OCI-LY7 (cell line): Measurements from ENCODE around the gene CFAP73. TPM values are rescaled to one million over a fixed set of nuclear protein-coding genes. Genes with fewer than 3 reads are reported as not detected.
A peak's percentile ranks its signal among the peaks of the same experiment; 100 is the strongest.

ENCODE experiments used
- BruUV-seq: library from RNA; stranded (reverse); fragments of 400-500 nt; replicated peaks from 2 replicates; lab custom pipeline; 2021; lab: Mats Ljungman, UMichigan
- CTCF ChIA-PET: fragments of 300-600 bp; sonication (Branson Sonifier 250); formaldehyde crosslinking; loops from one replicate; lab custom pipeline; 2022; ENCODE audit warnings: antibody characterized with exemption; ENCODE audit not compliant: unreplicated experiment; lab: Charles Lee
- POLR2A ChIA-PET: fragments of 300-600 bp; sonication (Branson Sonifier 250); formaldehyde crosslinking; loops from one replicate; lab custom pipeline; 2022; ENCODE audit warnings: antibody characterized with exemption; lab: Charles Lee
- DNase-seq: peaks from one replicate; pipeline ENCODE4 v3.0.0-alpha.2; 2015; ENCODE audit warnings: low spot score
- H2AFZ ChIP-seq: fragments of 200-600 bp; sonication (generic), shearing (Covaris generic); 2 replicates; pipeline ENCODE4 v1.6.1; 2014; ENCODE audit warnings: mild to moderate bottlenecking, antibody characterized with exemption, low read length, moderate library complexity
- H3K27ac ChIP-seq: fragments of 200-600 bp; sonication (generic); 2 replicates; pipeline ENCODE4 v1.5.1; 2014; ENCODE audit warnings: mixed run types, low read depth, mild to moderate bottlenecking, moderate library complexity, low read length, inconsistent platforms; ENCODE audit not compliant: poor library complexity, severe bottlenecking
- H3K36me3 ChIP-seq: fragments of 200-600 bp; sonication (generic); 2 replicates; pipeline ENCODE4 v1.6.1; 2014; ENCODE audit warnings: mild to moderate bottlenecking, antibody characterized with exemption, low read length, moderate library complexity, mixed read lengths; ENCODE audit not compliant: insufficient read depth
- H3K4me1 ChIP-seq: fragments of 200-600 bp; sonication (generic); 2 replicates; pipeline ENCODE4 v1.5.1; 2014; ENCODE audit warnings: mild to moderate bottlenecking, low read length; ENCODE audit not compliant: insufficient read depth, poor library complexity, severe bottlenecking
- H3K4me2 ChIP-seq: fragments of 200-600 bp; sonication (generic); 2 replicates; pipeline ENCODE4 v1.6.1; 2014; ENCODE audit warnings: mild to moderate bottlenecking, low read length
- H3K4me3 ChIP-seq: fragments of 200-600 bp; sonication (generic); 2 replicates; pipeline ENCODE4 v1.5.1; 2014; ENCODE audit warnings: mild to moderate bottlenecking, low read depth, low read length; ENCODE audit not compliant: poor library complexity, severe bottlenecking
- H3K79me2 ChIP-seq: fragments of 200-600 bp; sonication (generic); 2 replicates; pipeline ENCODE4 v1.6.1; 2016; ENCODE audit warnings: low read depth, mild to moderate bottlenecking, low read length, moderate library complexity, mixed read lengths; ENCODE audit not compliant: insufficient read depth
- H3K9me2 ChIP-seq: fragments of 200-600 bp; sonication (generic); 2 replicates; pipeline ENCODE4 v1.6.1; 2016; ENCODE audit warnings: mild to moderate bottlenecking, low read length, mixed read lengths; ENCODE audit not compliant: insufficient read depth
- H3K9me3 ChIP-seq: fragments of 200-600 bp; sonication (generic); 2 replicates; pipeline ENCODE4 v1.6.1; 2014; ENCODE audit warnings: mild to moderate bottlenecking, mixed run types, low read length, mixed read lengths
- H4K20me1 ChIP-seq: fragments of 200-600 bp; sonication (generic); 2 replicates; pipeline ENCODE4 v1.6.1; 2014; ENCODE audit warnings: mild to moderate bottlenecking, antibody characterized with exemption, low read length, moderate library complexity, mixed read lengths; ENCODE audit not compliant: insufficient read depth
- EZH2phosphoT487 ChIP-seq: fragments of 200-600 bp; sonication (generic); IDR thresholded peaks from 2 replicates; pipeline ENCODE4 v1.6.1; 2018; ENCODE audit warnings: low read depth, borderline replicate concordance, mild to moderate bottlenecking, mixed run types, antibody characterized with exemption, low read length, moderate library complexity, mixed read lengths
- intact Hi-C: fragments of 100-400 bp; cut with micrococcal nuclease; formaldehyde crosslinking; loops from one replicate; pipeline ENCODE4 v1.10.0; 2022; ENCODE audit not compliant: unreplicated experiment
- total RNA-seq, 2 experiments: library from RNA; depleted of rRNA in 1 of 2; stranded (reverse); fragments of >200 nt in 1 of 2; shearing (Covaris generic) in 1 of 2; gene quantifications; 2 replicates each; pipeline ENCODE4 v1.2.3, GENCODE V29; 2014 to 2022
- TF ChIP-seq, protein P1 (sequence below): fragments of 200-600 bp; sonication (generic); conservative IDR thresholded peaks from 2 replicates; pipeline ENCODE4 v1.5.1; 2014; ENCODE audit warnings: mild to moderate bottlenecking, antibody characterized with exemption, low read length, moderate library complexity, mixed read lengths

Gene CFAP73
- total RNA-seq, 2 experiments from 2014 or later: 26.9 to 37.4 TPM

DNA sequence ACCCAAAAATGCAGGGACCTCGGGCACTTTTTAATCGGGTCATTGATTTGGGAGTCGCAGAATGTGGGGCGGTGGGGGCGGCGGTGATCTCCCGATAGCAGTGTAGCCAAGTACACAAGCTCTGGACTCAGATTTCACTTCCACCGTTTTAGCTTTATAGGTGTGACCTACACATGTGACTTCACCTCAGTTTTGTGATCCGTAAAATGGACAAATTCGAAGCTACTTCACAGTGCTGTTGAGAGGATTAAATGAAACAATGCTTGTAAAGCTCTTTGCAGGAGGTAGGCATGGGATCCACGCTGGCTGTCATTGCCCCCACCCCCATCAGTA, 36.5 kb downstream of the CFAP73 start:
- DNase-seq: peak; percentile 68
- Histone ChIP-seq H2AFZ (no peak overlapping the region), H3K9me3 (no peaks in the 10 kb centered on the region), H3K4me2 (peak overlapping the region; percentile 92), H3K4me1 (peaks cover 50% of the 10 kb centered on the region), H3K9me2 (no peaks in the 10 kb centered on the region), H4K20me1 (peaks cover 12% of the 10 kb centered on the region; the same call in 1 of the 2 replicates), H3K36me3 (peaks cover 67% of the 10 kb centered on the region), H3K4me3 (peak overlapping the region; percentile 92), H3K27ac (peak overlapping the region; percentile 86), H3K79me2 (peaks cover 85% of the 10 kb centered on the region)
- POLR2A ChIA-PET: interaction anchor here (0.5 to 4.6 kb wide), 11 partner anchors 12 to 135 kb away, joined by 3 to 24 read pairs (median 4); partner anchors contain the start of gene TPCN1
- intact Hi-C loops: no loop called here
- no peak for TF ChIP-seq EZH2phosphoT487
- TF ChIP-seq, protein P1, sequence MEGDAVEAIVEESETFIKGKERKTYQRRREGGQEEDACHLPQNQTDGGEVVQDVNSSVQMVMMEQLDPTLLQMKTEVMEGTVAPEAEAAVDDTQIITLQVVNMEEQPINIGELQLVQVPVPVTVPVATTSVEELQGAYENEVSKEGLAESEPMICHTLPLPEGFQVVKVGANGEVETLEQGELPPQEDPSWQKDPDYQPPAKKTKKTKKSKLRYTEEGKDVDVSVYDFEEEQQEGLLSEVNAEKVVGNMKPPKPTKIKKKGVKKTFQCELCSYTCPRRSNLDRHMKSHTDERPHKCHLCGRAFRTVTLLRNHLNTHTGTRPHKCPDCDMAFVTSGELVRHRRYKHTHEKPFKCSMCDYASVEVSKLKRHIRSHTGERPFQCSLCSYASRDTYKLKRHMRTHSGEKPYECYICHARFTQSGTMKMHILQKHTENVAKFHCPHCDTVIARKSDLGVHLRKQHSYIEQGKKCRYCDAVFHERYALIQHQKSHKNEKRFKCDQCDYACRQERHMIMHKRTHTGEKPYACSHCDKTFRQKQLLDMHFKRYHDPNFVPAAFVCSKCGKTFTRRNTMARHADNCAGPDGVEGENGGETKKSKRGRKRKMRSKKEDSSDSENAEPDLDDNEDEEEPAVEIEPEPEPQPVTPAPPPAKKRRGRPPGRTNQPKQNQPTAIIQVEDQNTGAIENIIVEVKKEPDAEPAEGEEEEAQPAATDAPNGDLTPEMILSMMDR: no peak
- no TSS peak for BruUV-seq
- CTCF ChIA-PET: no interaction called here

DNA sequence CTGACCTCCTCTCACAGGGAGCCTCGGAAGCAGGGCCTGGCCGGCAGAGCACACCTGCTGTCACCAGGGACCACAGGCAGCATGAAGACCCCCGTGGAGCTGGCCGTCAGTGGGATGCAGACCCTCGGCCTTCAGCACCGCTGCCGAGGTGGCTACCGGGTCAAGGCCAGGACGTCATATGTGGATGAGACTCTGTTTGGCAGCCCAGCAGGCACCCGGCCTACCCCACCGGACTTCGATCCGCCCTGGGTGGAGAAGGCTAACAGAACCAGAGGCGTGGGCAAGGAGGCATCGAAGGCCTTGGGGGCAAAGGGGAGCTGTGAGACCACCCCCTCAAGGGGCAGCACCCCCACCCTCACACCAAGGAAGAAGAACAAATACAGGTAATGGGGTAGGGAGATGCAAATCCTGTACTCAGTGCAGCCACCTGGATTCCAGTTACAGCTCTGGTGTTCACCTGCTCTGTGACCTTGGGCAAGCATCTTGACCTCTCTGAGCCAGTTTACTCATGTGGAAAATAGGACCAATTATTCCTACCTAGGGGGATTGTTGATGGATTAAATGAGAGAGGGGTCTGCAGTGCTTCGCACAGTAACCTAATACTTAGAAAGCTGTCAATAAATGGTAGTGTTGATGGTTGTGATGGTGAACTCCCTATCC, 37.3 kb downstream of the CFAP73 start:
- H3K36me3 ChIP-seq: peaks cover 70% of the 10 kb centered on the region

More for the DNA sequence above, 37.3 kb downstream of the CFAP73 start:
- Histone ChIP-seq H3K9me3 (no peaks in the 10 kb centered on the region), H3K4me2 (peak overlapping the region; percentile 92), H3K4me3 (peak overlapping the region; percentile 92), H3K79me2 (peaks cover 77% of the 10 kb centered on the region), H3K4me1 (peaks cover 47% of the 10 kb centered on the region), H4K20me1 (peaks cover 12% of the 10 kb centered on the region; the same call in 1 of the 2 replicates), H3K9me2 (no peaks in the 10 kb centered on the region), H3K27ac (peak overlapping the region; percentile 86), H2AFZ (no peak overlapping the region)
- no peak for DNase-seq
- no TSS peak for BruUV-seq
- no peak for TF ChIP-seq EZH2phosphoT487
- TF ChIP-seq, protein P1: no peak
- intact Hi-C loops: no loop called here
- ChIA-PET CTCF (interaction anchor here (1.1 kb wide), 1 partner anchor 43 kb away, joined by 3 read pairs; no protein-coding TSS in a partner anchor), POLR2A (interaction anchor here (0.7 to 4.6 kb wide), 8 partner anchors 13 to 135 kb away, joined by 3 to 24 read pairs (median 5); partner anchors contain the start of gene TPCN1)
